Measurements from ENCODE around the gene UBE4B. TPM values are rescaled to one million over a fixed set of nuclear protein-coding genes. Genes with fewer than 3 reads are reported as not detected.

UBE4B gene
- total RNA-seq, 2 donors from 2014 or later = 62.7 to 73.3 TPM

DNA sequence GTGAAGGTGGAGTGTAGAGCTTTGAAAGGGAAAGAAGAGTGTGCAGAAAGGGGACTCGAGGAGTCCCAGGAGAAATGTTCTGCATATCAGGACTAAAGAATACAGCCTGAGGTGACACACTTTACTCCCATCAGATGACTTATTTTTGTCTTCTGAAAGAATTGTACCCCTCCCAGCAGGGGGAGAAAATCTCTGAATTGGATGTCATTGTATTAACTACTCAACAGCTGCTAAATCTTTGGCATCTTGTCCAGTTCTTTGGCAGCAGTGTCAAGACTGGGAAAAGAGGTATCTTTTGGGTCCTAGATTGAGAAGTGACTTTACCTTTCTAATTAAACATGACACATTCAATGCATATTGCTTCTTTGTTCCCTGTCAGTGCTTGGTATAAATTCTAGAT lies 18.9 kb downstream of the UBE4B start:
- no peak for DNase-seq
- no peaks in the 10 kb centered on the region for H3K9me3 Mint-ChIP-seq
- no peak overlapping the region for H3K27ac Mint-ChIP-seq
- H3K27me3 Mint-ChIP-seq (ENCODE audit: insufficient read depth) = no peaks in the 10 kb centered on the region
- no peak for TF ChIP-seq CTCF (conservative IDR thresholded peaks at IDR 0.05)
- H3K27me3 ChIP-seq (ENCODE audit: control insufficient read depth, insufficient read depth, low read length, poor library complexity, severe bottlenecking) = no peaks in the 10 kb centered on the region
- H3K4me3 Mint-ChIP-seq = no peak overlapping the region
- no peak overlapping the region for H3K4me3 ChIP-seq (ENCODE audit: low read length)
- peaks cover 45% of the 10 kb centered on the region for H3K36me3 Mint-ChIP-seq (ENCODE audit: low read depth)
- WGBS, 2 experiments (ENCODE audit: insufficient coverage in 1 of 2, insufficient read length in 1 of 2) = 94 to 100% methylated on average over 1 of the region's 1 CpG
- no peak overlapping the region for H3K27ac ChIP-seq (ENCODE audit: low read depth, low read length)
- H3K9me3 ChIP-seq (ENCODE audit: control insufficient read depth, low read length) = no peaks in the 10 kb centered on the region
- no peaks in the 10 kb centered on the region for H3K4me1 ChIP-seq (ENCODE audit: control insufficient read depth, insufficient read depth, low read length)
- no peak overlapping the region for H3K9ac ChIP-seq (ENCODE audit: extremely low read depth, low read length, poor library complexity, severe bottlenecking)
- no peaks in the 10 kb centered on the region for H3K36me3 ChIP-seq (ENCODE audit: control insufficient read depth, insufficient read depth, low read length)
- H3K4me1 Mint-ChIP-seq = peaks cover 6% of the 10 kb centered on the region

DNA sequence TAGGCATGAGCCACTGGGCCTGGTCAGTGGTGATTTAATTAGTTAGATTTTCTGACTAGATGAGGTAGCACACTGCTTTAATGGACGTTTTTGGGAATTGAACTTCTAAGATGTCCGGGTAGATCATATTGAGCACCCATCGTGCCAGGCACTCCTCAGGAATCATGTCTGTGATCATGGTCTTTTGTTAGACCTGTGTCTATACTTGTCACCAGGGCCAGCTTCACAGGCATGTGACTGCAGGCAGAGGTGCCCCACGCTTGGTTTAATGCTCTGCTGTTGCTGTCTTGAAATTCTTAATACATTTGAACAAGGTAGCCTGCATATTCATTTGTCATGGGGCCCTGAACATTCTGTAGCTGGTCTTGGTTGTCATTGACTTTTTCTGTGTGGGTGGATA lies 19.6 kb downstream of the UBE4B start:
- Histone ChIP-seq H3K36me3 (ENCODE audit: control insufficient read depth, insufficient read depth, low read length) (no peaks in the 10 kb centered on the region), H3K9ac (ENCODE audit: extremely low read depth, low read length, poor library complexity, severe bottlenecking) (no peak overlapping the region), H3K4me3 (ENCODE audit: low read length) (no peak overlapping the region), H3K27ac (ENCODE audit: low read depth, low read length) (no peak overlapping the region), H3K27me3 (ENCODE audit: control insufficient read depth, insufficient read depth, low read length, poor library complexity, severe bottlenecking) (no peaks in the 10 kb centered on the region), H3K9me3 (ENCODE audit: control insufficient read depth, low read length) (no peaks in the 10 kb centered on the region), H3K4me1 (ENCODE audit: control insufficient read depth, insufficient read depth, low read length) (no peaks in the 10 kb centered on the region)
- Mint-ChIP-seq H3K36me3 (ENCODE audit: low read depth) (peaks cover 45% of the 10 kb centered on the region), H3K27ac (no peak overlapping the region), H3K9me3 (no peaks in the 10 kb centered on the region), H3K4me1 (no peaks in the 10 kb centered on the region), H3K27me3 (ENCODE audit: insufficient read depth) (no peaks in the 10 kb centered on the region), H3K4me3 (no peak overlapping the region)
- no peak for DNase-seq
- WGBS, 2 experiments (ENCODE audit: insufficient coverage in 1 of 2, insufficient read length in 1 of 2) = 95 to 98% methylated on average over 4 of the region's 4 CpGs
- TF ChIP-seq CTCF (conservative IDR thresholded peaks at IDR 0.05) = no peak

- DNase-seq = no peak
- Histone ChIP-seq H3K4me1 (ENCODE audit: control insufficient read depth, insufficient read depth, low read length) (no peaks in the 10 kb centered on the region), H3K27me3 (ENCODE audit: control insufficient read depth, insufficient read depth, low read length, poor library complexity, severe bottlenecking) (no peaks in the 10 kb centered on the region), H3K9ac (ENCODE audit: extremely low read depth, low read length, poor library complexity, severe bottlenecking) (no peak overlapping the region), H3K4me3 (ENCODE audit: low read length) (no peak overlapping the region), H3K36me3 (ENCODE audit: control insufficient read depth, insufficient read depth, low read length) (no peaks in the 10 kb centered on the region), H3K9me3 (ENCODE audit: control insufficient read depth, low read length) (no peaks in the 10 kb centered on the region), H3K27ac (ENCODE audit: low read depth, low read length) (no peak overlapping the region)
- Mint-ChIP-seq H3K9me3 (no peaks in the 10 kb centered on the region), H3K36me3 (ENCODE audit: low read depth) (peaks cover 45% of the 10 kb centered on the region), H3K4me1 (peaks cover 8% of the 10 kb centered on the region), H3K27me3 (ENCODE audit: insufficient read depth) (no peaks in the 10 kb centered on the region), H3K27ac (no peak overlapping the region), H3K4me3 (no peak overlapping the region)
- TF ChIP-seq CTCF (conservative IDR thresholded peaks at IDR 0.05) = no peak
- 90 to 98% methylated on average over 1 to 2 of the region's 2 CpGs for WGBS, 2 experiments (ENCODE audit: insufficient coverage in 1 of 2, insufficient read length in 1 of 2)
Measured at GRCh38 chr1:10054465-10054864, 21.7 kb downstream of the UBE4B start.
